Epithelial cell of proximal tubule (primary cell): ENCODE results near the gene FBXO22. TPM values are rescaled to one million over a fixed set of nuclear protein-coding genes. Genes with fewer than 3 reads are reported as not detected.
A peak's percentile ranks its signal among the peaks of the same experiment; 100 is the strongest.
"Not testable (repeated sequence)": the region's sequence is repeated elsewhere in the genome, so short reads cannot be mapped to it uniquely, and the experiment has no call there.

Experiments used
- DNase-seq: peaks from one replicate; pipeline ENCODE4 v3.0.0-alpha.2; 2011; ENCODE audit warnings: low read depth
- H3K4me3 ChIP-seq: 2 replicates; pipeline ENCODE4 v1.5.1; 2011; ENCODE audit warnings: low read depth, mild to moderate bottlenecking, low read length
- CTCF ChIP-seq: conservative IDR thresholded peaks from 2 replicates; pipeline ENCODE4 v1.5.1; 2012; ENCODE audit warnings: low read depth, mild to moderate bottlenecking, low read length
- total RNA-seq: library from RNA; depleted of rRNA; stranded (reverse); fragments of >200 nt; gene quantifications from 2 replicates; pipeline ENCODE4 v1.2.3, GENCODE V29; 2015

FBXO22 gene
- total RNA-seq = 38.7 and 42.5 TPM in 2 replicates

GRCh38 chr15:75903331-75904239, at the start of gene FBXO22:
TSS of gene FBXO22 (plus strand) at chr15:75903878. CDS start at chr15:75903964, 86 bp downstream.
- H3K4me3 ChIP-seq = peak within 1 kb of the TSS; percentile 93
- no peak for DNase-seq
- no peak for TF ChIP-seq CTCF

- no peak for DNase-seq
- no peak for TF ChIP-seq CTCF
- no peak overlapping the region for H3K4me3 ChIP-seq
Measured at GRCh38 chr15:75857886-75858285, 45.8 kb upstream of the FBXO22 start.

GRCh38 chr15:75861750-75862402, 41.8 kb upstream of the FBXO22 start:
- no peak for TF ChIP-seq CTCF
- DNase-seq = no peak
- H3K4me3 ChIP-seq = no peak overlapping the region

GRCh38 chr15:75862796-75863195, 40.9 kb upstream of the FBXO22 start:
- no peak for TF ChIP-seq CTCF
- no peak for DNase-seq

GRCh38 chr15:75864213-75865059, 39.2 kb upstream of the FBXO22 start:
- no peak for DNase-seq
- no peak overlapping the region for H3K4me3 ChIP-seq
- no peak for TF ChIP-seq CTCF

More at GRCh38 chr15:75862796-75863195, 40.9 kb upstream of the FBXO22 start:
- H3K4me3 ChIP-seq = no peak overlapping the region

GRCh38 chr15:75866045-75866444, 37.6 kb upstream of the FBXO22 start:
- not testable (repeated sequence) for H3K4me3 ChIP-seq, DNase-seq

- DNase-seq = no peak
- no peak for TF ChIP-seq CTCF
Measured at GRCh38 chr15:75866916-75867315, 36.8 kb upstream of the FBXO22 start.

More at GRCh38 chr15:75866916-75867315, 36.8 kb upstream of the FBXO22 start:
- H3K4me3 ChIP-seq = no peak overlapping the region
